HL-60 (cell line): ENCODE data around the gene RHOT2.
A peak's percentile ranks its signal among the peaks of the same experiment; 100 is the strongest.

Experiments used
- DNase-seq, 2 experiments: peaks; one replicate each; pipeline ENCODE4 v3.0.0-alpha.2; 2010 to 2020; ENCODE audit warnings: low read depth in 1 of 2, low spot score in 1 of 2
- H3K27ac ChIP-seq: fragments of 250-450 bp; sonication (Bioruptor Pico); replicated peaks from 2 replicates; pipeline ENCODE4 v1.5.1; 2020; ENCODE audit warnings: mild to moderate bottlenecking, moderate library complexity
- H3K27me3 ChIP-seq: fragments of 250-450 bp; sonication (Bioruptor Pico); 2 replicates; pipeline ENCODE4 v1.5.1; 2021; ENCODE audit warnings: mild to moderate bottlenecking, moderate library complexity; ENCODE audit not compliant: insufficient read depth, poor library complexity, severe bottlenecking
- H3K4me3 ChIP-seq: replicated peaks from 2 replicates; pipeline ENCODE4 v1.5.1; 2011; ENCODE audit warnings: mild to moderate bottlenecking, control low read depth, low read length; ENCODE audit not compliant: insufficient read depth
- CTCF ChIP-seq: IDR thresholded peaks from one replicate; pipeline ENCODE4 v1.5.1; 2011; ENCODE audit warnings: low read length, control low read depth, inconsistent platforms; ENCODE audit not compliant: insufficient read depth
- GABPA ChIP-seq: IDR thresholded peaks from 2 replicates; pipeline ENCODE4 v1.6.1; 2012; ENCODE audit warnings: low read depth
- POLR2AphosphoS5 ChIP-seq: IDR thresholded peaks from 2 replicates; pipeline ENCODE4 v1.6.1; 2012; ENCODE audit warnings: low read depth
- REST ChIP-seq: IDR thresholded peaks from 2 replicates; pipeline ENCODE4 v1.6.1; 2012; ENCODE audit warnings: low read depth; ENCODE audit not compliant: insufficient replicate concordance
- SPI1 ChIP-seq: IDR thresholded peaks from 2 replicates; pipeline ENCODE4 v1.6.1; 2012; ENCODE audit warnings: low read depth, mild to moderate bottlenecking, borderline replicate concordance

RHOT2 gene

GRCh38 chr16:718389-718788 is 50.5 kb downstream of the RHOT2 start:
- Histone ChIP-seq H3K4me3 (no peak overlapping the region), H3K27me3 (peaks cover 7% of the 10 kb centered on the region), H3K27ac (no peak overlapping the region)
- no peak for DNase-seq
- no peak for TF ChIP-seq REST
- TF ChIP-seq SPI1, result no peak
- no peak for TF ChIP-seq POLR2AphosphoS5
- no peak for TF ChIP-seq CTCF
- TF ChIP-seq GABPA, result no peak

DNA sequence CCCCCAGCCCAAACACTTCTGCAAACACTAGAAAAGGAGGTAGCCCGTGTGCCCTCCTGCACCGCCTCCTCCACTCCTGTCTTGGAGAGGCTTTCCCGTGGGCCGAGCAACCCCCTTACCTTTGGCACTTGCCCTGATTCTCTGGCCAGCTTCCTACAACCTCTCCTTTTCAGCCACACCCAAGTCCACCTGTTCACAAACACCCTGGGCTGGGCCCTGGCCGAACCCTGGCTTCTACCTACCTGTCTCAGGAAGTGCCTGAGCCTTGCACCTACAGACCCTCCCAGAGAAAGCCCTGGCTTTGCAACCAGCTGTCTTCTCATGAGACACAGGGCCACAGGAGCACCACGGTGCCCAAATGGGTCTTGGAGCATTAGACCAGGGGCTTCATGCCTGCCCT is 51.0 kb downstream of the RHOT2 start:
- DNase-seq, result no peak
- peaks cover 7% of the 10 kb centered on the region for H3K27me3 ChIP-seq
- no peak overlapping the region for H3K4me3 ChIP-seq
- H3K27ac ChIP-seq, result no peak overlapping the region
- TF ChIP-seq REST, result no peak
- no peak for TF ChIP-seq GABPA
- TF ChIP-seq CTCF, result no peak
- TF ChIP-seq POLR2AphosphoS5, result no peak
- no peak for TF ChIP-seq SPI1

- peak in 1 of 2 experiments; percentile 21 for DNase-seq
- Histone ChIP-seq H3K4me3 (peak overlapping the region; percentile 52), H3K27me3 (peaks cover 5% of the 10 kb centered on the region), H3K27ac (peak overlapping the region; percentile 84)
- TF ChIP-seq POLR2AphosphoS5 (no peak), CTCF (no peak), GABPA (no peak), REST (no peak), SPI1 (no peak)
Observed at GRCh38 chr16:719815-720446, 52.0 kb downstream of the RHOT2 start.
